ENCODE results near the gene FGF5.
"Not testable (repeated sequence)": the region's sequence is repeated elsewhere in the genome, so short reads cannot be mapped to it uniquely, and the experiment has no call there.

- not testable (repeated sequence) for TF ChIP-seq EZH2 (IDR thresholded peaks at IDR 0.05; ENCODE audit: insufficient read depth, poor library complexity, severe bottlenecking); EZH2phosphoT487 (IDR thresholded peaks at IDR 0.05; ENCODE audit: insufficient read depth, low read depth)
Measured at GRCh38 chr4:80290665-80291064, 24.2 kb downstream of the FGF5 start.
